Measurements from ENCODE around the gene PIK3CG. TPM values are rescaled to one million over a fixed set of nuclear protein-coding genes. Genes with fewer than 3 reads are reported as not detected.

Gene PIK3CG
- total and polyA plus RNA-seq, 10 of the 15 experiments (the other 5 are each of a cell fraction or from before 2014, with no cell fraction given), result 0.79 to 7.6 (median 5.2) TPM

DNA sequence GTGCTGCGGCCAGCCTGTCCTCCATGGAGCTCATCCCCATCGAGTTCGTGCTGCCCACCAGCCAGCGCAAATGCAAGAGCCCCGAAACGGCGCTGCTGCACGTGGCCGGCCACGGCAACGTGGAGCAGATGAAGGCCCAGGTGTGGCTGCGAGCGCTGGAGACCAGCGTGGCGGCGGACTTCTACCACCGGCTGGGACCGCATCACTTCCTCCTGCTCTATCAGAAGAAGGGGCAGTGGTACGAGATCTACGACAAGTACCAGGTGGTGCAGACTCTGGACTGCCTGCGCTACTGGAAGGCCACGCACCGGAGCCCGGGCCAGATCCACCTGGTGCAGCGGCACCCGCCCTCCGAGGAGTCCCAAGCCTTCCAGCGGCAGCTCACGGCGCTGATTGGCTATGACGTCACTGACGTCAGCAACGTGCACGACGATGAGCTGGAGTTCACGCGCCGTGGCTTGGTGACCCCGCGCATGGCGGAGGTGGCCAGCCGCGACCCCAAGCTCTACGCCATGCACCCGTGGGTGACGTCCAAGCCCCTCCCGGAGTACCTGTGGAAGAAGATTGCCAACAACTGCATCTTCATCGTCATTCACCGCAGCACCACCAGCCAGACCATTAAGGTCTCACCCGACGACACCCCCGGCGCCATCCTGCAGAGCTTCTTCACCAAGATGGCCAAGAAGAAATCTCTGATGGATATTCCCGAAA lies 2.7 kb downstream of the PIK3CG start:
- H2AFZ ChIP-seq (ENCODE audit: control insufficient read depth, low read depth, low read length), result no peak overlapping the region
- H3K27me3 ChIP-seq (replicated peaks in 1 of 2; ENCODE audit: control insufficient read depth in 2 of 2, insufficient read depth in 2 of 2, low read length in 1 of 2), result no peaks in the 10 kb centered on the region
- ChIA-PET CTCF (no interaction called here), SMC1A (ENCODE audit: uncharacterized antibody, unreplicated experiment) (no interaction called here), RAD21 (ENCODE audit: unreplicated experiment) (no interaction called here), POLR2A (interaction anchor here (1.4 kb wide), 1 partner anchor 27 kb away, joined by 3 read pairs; no protein-coding TSS in a partner anchor)
- H3K4me1 ChIP-seq (ENCODE audit: control insufficient read depth, insufficient read depth, low read length), result peaks cover 53% of the 10 kb centered on the region
- no peak overlapping the region for H3K9ac ChIP-seq (ENCODE audit: control insufficient read depth, insufficient read depth, low read length)
- 98% methylated on average over 37 of the region's 54 CpGs for WGBS (ENCODE audit: insufficient coverage, insufficient replicate concordance, low lambda C conversion rate, missing lambda C conversion rate)
- FAIRE-seq, result no peak
- no peak overlapping the region; the same call in 1 of the 2 replicates for H3K4me2 ChIP-seq (ENCODE audit: control insufficient read depth, insufficient read depth)
- intact Hi-C loops (cut with micrococcal nuclease; ENCODE audit: unreplicated experiment) (loop anchor here (5.0 kb wide), 1 partner anchor 70 kb away; no protein-coding TSS in a partner anchor), in situ Hi-C loops (cut with MboI) (no loop called here)
- H3K27ac ChIP-seq (ENCODE audit: control insufficient read depth, insufficient read depth), result no peak overlapping the region
- H3K36me3 ChIP-seq (ENCODE audit: control insufficient read depth in 2 of 2, insufficient read depth in 2 of 2, low read length in 1 of 2), result no peaks in the 10 kb centered on the region
- BruUV-seq (replicated peaks), result no TSS peak
- no peaks in the 10 kb centered on the region; the same call in 2 of the 3 replicates for H3K9me3 ChIP-seq (replicated peaks; ENCODE audit: control insufficient read depth, insufficient read depth, low read length)
- no peak for DNase-seq (ENCODE audit: low read depth, low spot score)
- no peaks in the 10 kb centered on the region for H3K79me2 ChIP-seq (ENCODE audit: control insufficient read depth, insufficient read depth, low read length)
- ATAC-seq, result no peak
- H3K4me3 ChIP-seq, result no peak overlapping the region
- H4K20me1 ChIP-seq (ENCODE audit: control insufficient read depth, insufficient read depth), result no peaks in the 10 kb centered on the region
- TF ChIP-seq HDAC6 (IDR thresholded peaks at IDR 0.05; ENCODE audit: unreplicated experiment) (no peak), MTA3 (IDR thresholded peaks at IDR 0.05; ENCODE audit: borderline replicate concordance, low read length) (no peak), EZH2 (IDR thresholded peaks at IDR 0.05; ENCODE audit: borderline replicate concordance, control insufficient read depth, low read depth, low read length) (no peak), STAT3 (IDR thresholded peaks at IDR 0.05; ENCODE audit: low read depth, low read length) (no peak), ZSCAN29 (IDR thresholded peaks at IDR 0.05) (no peak), CBX3 (IDR thresholded peaks at IDR 0.05; ENCODE audit: borderline replicate concordance, low read depth) (no peak)
- TF ChIP-seq, protein P1, sequence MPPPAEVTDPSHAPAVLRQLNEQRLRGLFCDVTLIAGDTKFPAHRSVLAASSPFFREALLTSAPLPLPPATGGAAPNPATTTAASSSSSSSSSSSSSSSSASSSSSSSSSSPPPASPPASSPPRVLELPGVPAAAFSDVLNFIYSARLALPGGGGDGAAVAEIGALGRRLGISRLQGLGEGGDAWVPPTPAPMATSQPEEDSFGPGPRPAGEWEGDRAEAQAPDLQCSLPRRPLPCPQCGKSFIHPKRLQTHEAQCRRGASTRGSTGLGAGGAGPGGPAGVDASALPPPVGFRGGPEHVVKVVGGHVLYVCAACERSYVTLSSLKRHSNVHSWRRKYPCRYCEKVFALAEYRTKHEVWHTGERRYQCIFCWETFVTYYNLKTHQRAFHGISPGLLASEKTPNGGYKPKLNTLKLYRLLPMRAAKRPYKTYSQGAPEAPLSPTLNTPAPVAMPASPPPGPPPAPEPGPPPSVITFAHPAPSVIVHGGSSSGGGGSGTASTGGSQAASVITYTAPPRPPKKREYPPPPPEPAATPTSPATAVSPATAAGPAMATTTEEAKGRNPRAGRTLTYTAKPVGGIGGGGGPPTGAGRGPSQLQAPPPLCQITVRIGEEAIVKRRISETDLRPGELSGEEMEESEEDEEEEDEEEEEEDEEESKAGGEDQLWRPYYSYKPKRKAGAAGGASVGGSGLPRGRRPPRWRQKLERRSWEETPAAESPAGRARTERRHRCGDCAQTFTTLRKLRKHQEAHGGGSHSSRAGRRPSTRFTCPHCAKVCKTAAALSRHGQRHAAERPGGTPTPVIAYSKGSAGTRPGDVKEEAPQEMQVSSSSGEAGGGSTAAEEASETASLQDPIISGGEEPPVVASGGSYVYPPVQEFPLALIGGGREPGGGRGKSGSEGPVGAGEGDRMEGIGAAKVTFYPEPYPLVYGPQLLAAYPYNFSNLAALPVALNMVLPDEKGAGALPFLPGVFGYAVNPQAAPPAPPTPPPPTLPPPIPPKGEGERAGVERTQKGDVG (CRISPR knock-in tag; IDR thresholded peaks at IDR 0.05), result no peak
- TF ChIP-seq, protein P2, sequence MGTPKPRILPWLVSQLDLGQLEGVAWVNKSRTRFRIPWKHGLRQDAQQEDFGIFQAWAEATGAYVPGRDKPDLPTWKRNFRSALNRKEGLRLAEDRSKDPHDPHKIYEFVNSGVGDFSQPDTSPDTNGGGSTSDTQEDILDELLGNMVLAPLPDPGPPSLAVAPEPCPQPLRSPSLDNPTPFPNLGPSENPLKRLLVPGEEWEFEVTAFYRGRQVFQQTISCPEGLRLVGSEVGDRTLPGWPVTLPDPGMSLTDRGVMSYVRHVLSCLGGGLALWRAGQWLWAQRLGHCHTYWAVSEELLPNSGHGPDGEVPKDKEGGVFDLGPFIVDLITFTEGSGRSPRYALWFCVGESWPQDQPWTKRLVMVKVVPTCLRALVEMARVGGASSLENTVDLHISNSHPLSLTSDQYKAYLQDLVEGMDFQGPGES (IDR thresholded peaks at IDR 0.05), result no peak
- TF ChIP-seq, protein P3, sequence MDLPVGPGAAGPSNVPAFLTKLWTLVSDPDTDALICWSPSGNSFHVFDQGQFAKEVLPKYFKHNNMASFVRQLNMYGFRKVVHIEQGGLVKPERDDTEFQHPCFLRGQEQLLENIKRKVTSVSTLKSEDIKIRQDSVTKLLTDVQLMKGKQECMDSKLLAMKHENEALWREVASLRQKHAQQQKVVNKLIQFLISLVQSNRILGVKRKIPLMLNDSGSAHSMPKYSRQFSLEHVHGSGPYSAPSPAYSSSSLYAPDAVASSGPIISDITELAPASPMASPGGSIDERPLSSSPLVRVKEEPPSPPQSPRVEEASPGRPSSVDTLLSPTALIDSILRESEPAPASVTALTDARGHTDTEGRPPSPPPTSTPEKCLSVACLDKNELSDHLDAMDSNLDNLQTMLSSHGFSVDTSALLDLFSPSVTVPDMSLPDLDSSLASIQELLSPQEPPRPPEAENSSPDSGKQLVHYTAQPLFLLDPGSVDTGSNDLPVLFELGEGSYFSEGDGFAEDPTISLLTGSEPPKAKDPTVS (IDR thresholded peaks at IDR 0.05; ENCODE audit: low read depth, low read length), result no peak
- TF ChIP-seq, protein P4, sequence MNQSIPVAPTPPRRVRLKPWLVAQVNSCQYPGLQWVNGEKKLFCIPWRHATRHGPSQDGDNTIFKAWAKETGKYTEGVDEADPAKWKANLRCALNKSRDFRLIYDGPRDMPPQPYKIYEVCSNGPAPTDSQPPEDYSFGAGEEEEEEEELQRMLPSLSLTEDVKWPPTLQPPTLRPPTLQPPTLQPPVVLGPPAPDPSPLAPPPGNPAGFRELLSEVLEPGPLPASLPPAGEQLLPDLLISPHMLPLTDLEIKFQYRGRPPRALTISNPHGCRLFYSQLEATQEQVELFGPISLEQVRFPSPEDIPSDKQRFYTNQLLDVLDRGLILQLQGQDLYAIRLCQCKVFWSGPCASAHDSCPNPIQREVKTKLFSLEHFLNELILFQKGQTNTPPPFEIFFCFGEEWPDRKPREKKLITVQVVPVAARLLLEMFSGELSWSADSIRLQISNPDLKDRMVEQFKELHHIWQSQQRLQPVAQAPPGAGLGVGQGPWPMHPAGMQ (IDR thresholded peaks at IDR 0.05; ENCODE audit: borderline replicate concordance), result no peak
- TF ChIP-seq, protein P5, sequence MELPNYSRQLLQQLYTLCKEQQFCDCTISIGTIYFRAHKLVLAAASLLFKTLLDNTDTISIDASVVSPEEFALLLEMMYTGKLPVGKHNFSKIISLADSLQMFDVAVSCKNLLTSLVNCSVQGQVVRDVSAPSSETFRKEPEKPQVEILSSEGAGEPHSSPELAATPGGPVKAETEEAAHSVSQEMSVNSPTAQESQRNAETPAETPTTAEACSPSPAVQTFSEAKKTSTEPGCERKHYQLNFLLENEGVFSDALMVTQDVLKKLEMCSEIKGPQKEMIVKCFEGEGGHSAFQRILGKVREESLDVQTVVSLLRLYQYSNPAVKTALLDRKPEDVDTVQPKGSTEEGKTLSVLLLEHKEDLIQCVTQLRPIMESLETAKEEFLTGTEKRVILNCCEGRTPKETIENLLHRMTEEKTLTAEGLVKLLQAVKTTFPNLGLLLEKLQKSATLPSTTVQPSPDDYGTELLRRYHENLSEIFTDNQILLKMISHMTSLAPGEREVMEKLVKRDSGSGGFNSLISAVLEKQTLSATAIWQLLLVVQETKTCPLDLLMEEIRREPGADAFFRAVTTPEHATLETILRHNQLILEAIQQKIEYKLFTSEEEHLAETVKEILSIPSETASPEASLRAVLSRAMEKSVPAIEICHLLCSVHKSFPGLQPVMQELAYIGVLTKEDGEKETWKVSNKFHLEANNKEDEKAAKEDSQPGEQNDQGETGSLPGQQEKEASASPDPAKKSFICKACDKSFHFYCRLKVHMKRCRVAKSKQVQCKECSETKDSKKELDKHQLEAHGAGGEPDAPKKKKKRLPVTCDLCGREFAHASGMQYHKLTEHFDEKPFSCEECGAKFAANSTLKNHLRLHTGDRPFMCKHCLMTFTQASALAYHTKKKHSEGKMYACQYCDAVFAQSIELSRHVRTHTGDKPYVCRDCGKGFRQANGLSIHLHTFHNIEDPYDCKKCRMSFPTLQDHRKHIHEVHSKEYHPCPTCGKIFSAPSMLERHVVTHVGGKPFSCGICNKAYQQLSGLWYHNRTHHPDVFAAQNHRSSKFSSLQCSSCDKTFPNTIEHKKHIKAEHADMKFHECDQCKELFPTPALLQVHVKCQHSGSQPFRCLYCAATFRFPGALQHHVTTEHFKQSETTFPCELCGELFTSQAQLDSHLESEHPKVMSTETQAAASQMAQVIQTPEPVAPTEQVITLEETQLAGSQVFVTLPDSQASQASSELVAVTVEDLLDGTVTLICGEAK (IDR thresholded peaks at IDR 0.05; ENCODE audit: borderline replicate concordance), result no peak
